HG02840 (cell line): ENCODE measurements around the gene NLGN2.
"Not testable (repeated sequence)": the region's sequence is repeated elsewhere in the genome, so short reads cannot be mapped to it uniquely, and the experiment has no call there.

Source experiments
- ATAC-seq: cut with Tn5 transposase; IDR thresholded peaks from one replicate; pipeline ENCODE4 v1.9.1; 2021; ENCODE audit warnings: mild to moderate bottlenecking, moderate library complexity, moderate number of reproducible peaks; ENCODE audit not compliant: unreplicated experiment, low FRiP score

Gene NLGN2

DNA sequence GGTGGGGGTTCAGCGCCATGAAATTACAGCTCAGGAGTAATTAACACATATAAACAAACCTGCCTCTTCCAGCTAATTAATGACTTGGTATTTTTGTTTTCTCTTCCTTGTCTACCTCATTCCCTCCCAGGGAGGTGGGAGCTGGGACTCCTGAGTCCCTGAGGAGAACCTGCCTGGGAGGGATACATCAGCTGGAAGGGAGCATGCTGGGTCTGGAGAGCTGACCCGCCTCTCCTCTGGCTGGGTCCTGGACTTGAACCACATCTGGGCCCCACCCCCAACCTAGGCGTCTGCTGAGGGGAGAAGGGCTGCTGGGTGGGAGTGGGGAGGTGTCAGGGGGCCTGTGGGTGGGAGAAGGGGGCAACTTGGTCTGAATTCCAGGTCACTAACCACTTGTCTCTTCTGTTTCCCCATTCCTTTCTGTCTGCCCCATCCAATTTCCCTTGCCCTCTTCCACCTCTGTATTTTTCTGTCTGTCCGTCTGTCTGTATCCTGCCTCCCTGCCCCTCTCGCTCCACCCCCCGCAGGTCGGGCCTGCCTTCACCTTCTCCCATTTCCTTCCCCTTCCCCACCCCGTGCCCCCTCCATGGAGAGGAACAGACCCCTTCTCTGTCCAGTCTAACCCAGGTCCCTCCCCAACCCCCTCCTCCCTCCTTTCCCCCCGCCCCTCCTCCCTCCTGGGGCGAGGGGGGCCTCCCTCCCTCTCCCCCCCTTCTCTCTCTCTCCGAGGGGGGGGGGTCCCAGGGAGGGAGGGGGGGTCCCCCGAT lies at the start of gene NLGN2:
Gene NLGN2 (plus strand): TSS at position 361 of the 767 bp plus-strand sequence. CDS start 411 bp downstream, outside the sequence.
- no peak for ATAC-seq

DNA sequence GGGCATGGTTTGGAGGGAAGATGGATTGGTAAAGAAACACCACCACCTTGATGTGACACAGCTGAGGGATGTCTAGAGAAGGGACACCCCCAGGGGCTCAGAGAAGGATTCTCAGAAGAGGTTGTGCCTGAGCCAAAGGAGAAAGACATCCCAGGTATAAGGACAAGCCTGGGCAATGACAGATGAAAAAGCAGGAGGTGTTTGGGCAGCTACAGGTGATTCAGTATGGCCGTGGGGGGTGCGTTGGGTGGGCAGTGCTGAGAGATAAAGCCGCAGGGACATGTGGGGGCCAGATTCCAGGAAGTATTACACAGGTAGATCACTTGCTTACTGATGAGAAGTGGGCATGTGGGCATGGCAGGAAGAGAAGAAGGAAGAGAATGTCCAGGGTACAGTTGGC lies 45.7 kb upstream of the NLGN2 start:
- ATAC-seq: no peak

DNA sequence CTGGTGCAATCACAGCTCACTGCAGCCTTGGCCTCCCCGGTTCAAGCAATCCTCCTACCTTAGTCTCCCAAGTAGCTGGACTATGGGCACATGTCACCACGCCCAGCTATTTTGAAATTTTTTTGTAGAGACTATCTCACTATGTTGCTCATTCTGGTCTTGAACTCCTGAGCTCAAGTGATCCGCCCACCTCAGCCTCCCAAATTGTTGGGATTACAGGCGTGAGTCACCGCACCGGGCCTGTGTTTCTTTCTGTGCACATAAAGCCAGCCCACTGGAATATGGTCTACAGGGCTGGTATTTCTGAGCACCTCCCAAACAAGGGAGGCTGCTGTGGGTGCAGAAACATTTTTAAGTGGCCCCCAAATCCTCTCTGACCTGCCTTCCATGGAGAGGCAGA lies 44.3 kb upstream of the NLGN2 start:
- no peak for ATAC-seq

DNA sequence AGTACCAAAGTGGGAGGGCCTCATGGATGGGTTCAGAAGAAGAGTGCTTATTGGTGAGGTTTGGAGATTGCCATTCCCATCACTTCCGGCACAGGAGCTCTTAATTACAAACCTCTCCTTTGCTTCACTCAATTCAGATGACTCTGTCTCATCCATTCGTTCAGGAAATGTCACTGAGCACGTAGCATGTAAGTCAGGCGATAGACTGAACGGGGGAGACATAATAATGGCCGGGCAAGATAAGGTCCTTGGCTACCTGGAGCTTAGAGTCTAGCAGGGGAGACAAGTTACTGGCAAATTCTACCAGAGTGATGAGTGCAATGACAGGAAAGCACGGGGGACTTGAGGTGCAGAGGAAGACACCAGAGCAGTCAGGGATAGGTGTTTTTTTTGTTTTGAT lies 41.7 kb upstream of the NLGN2 start:
- ATAC-seq: not testable (repeated sequence)

DNA sequence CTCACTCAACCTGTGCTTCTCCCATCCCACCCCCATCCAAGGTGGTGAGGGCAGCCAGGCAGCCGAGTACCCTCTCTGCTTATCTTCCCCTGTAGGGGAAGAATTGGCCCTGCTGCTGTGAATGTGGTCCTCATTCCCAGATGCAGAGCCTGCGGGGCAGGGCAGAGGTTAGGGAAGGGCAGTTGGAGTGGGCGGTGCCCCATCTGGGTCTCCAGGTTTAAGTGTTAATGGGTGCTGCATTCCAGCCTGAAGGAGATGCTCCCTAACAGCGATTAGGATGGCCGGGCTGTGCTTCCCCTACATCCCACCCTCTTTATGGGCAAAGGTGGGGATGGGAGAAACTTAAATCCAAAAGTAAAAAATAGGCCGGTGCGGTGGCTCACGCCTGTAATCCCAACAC lies 40.6 kb upstream of the NLGN2 start:
- no peak for ATAC-seq

DNA sequence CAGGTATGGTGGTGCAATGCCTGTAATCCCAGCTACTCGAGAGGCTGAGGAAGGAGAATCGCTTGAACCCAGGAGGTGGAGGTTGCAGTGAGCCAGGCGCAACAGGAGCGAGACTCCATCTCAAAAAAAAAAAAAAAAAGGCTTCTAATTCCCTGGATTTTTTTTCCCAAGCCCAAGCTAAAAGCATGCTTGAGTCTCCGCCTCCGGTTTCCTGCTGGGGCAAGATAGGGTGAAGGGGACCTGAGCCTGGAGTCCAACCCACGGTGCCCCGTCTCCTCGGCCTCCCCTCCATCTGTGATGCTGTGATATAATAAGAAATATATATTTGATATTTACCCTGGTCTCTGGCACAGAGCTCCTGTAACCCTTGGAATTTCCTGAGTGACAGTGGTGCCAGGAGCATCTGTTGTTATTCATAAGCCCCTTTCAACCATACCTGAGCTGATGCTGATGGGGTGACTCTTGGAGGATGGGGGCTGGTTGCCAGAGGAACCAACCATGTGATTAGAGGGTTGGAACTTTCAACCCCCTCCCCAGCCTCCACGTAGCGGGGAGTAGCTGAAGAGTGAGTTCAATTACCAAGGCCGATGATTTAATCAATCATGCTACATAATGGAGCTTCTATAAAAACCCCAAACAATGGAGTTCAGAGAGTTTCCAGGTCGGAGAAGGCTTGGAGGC lies 39.6 kb upstream of the NLGN2 start:
- no peak for ATAC-seq

DNA sequence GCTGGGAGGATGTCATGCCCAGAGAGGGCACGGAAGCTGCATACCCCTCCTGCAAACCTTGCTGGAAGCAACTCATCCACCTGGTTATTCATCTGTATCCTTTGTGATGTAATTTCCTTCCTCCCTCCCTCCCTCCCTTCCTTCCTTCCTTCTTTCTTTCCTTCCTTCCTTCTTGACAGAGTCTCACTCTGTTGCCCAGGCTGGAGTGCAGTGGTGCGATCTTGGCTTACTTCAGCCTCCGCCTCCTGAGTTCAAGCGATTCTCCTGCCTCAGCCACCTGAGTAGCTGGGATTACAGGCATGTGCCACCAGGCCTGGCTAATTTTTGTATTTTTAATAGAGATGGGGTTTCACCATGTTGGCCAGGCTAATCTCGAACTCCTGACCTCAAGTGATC lies 39.0 kb upstream of the NLGN2 start:
- not testable (repeated sequence) for ATAC-seq

DNA sequence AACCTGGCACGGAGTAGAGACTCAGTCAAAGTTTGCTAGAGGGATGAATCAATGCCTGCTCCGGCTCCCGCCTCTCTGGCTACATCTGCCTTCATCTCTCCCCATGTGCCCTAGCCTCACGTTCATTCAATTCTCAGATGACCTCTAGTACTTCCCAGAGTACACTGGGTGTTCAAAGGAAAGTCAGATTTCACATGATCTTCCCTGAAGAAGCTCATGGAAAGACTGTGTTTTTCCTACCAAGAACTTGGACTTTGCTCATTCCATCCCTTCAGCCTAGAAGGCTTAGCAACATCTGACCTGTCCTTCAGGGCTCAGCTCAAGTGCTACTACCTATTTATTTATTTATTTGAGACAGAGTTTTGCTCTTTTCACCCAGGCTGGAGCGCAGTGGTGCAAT lies 37.8 kb upstream of the NLGN2 start:
- no peak for ATAC-seq

DNA sequence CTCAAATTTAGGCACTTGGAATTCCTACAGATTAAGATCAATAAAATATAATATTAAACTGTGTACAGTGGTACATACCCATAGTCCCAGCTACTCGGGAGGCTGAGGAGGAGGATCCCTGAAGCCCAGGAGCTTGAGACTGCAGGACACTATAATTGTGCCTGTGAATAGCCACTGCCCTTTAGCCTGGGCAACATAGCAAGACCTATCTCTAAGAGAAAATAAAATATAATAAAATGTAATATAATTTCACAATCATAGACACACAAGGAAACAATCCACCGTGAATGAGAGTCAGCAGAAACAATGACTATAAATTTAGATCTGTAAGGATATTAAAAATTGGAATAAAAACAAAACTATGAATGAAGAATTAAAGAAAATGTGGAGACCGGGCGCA lies 36.8 kb upstream of the NLGN2 start:
- no peak for ATAC-seq

DNA sequence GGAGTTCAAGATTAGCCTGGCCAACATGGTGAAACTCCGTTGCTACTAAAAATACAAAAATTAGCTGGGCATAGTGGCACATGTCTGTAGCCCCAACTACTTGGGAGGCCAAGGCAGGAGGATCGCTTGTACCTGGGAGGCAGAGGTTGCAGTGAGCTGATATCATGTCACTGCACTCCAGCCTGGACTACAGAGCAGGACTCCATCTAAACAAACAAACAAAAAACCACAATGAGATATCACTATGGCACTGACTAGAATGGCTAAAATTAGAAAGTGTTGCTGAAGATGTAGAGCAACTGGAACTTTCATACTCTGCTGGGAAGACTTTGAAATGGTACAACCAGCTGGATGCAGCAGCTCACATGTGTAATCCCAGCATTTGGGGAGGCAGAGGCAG lies 33.3 kb upstream of the NLGN2 start:
- no peak for ATAC-seq

DNA sequence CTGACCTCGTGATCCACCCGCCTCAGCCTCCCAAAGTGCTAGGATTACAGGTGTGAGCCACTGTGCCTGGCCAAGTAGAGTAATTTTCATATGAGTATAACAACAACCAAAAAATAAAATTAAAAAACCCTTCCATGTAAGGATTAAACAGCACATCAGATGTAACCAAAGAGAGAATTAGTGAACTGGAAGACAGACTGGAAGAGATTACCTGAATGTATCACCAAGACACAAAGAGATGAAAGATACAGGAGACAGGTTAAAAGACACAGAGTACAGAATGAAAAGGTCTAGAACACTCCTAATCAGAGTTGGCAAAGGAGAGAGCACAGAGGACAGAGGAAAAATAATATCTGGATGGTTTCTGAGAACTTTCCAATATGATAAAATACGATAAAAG lies 28.5 kb upstream of the NLGN2 start:
- ATAC-seq: no peak

DNA sequence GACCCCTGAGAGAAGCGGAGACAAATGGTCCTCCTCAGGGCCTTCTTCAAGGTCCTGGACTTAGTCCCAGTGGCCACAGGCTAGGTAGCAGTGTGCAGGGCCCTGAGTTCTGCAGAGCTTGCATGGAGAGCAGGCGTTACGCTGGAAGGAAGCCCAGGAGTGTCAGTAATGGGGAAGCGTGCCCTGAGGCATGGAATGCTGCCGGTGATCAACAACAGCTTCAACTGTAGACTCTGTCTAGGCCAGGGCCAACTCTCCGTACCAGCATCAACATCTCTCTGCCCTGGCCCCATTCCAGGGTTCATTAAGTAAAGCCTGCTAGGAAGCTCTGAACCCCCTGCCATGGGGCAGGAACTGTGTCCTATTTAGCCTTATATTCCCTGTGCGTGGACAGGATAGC lies 27.3 kb upstream of the NLGN2 start:
- ATAC-seq: no peak

DNA sequence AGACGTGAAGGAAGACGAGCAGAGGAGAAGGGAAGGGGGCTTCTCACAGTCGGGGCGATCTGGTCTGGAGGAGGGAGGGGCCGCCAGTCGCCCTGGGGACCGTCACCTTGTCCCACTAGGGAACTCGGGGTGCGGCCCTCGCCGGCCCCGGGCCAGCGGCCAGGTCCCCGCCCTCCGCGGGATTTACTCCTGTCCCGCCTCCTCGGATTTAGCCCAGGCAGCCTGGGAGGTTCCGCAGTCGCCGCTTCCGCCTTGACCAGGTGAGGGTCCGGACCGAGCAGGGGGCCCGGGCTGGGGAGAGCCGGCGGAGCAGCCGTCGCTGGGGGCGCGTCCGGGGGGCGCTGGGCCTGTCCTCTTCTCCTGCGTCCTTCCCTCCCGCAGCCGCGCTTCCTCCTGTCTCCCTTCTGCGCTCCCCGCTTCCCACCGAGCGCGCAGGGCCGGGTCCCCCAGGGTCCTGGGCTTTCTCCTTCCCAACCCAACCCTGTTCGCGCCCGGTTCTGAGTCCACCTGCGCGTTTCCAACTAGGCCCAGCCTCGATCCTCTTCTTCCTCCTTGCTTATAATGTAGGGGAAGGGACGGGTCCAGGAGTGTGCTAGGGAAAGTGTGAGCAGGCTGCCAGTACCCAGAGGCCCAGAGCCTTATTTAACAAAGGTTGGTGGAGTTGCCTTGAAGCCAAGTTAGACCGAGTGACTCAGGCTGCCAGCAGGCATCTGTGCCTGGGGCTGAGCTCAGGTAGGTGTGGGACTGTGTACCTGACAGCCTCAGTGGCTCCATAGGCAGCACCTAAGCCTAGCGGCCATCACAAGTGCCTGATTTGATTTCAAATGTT lies 26.6 kb upstream of the NLGN2 start, which contains the start of gene TNK1:
Gene TNK1 (plus strand): TSS at position 235 of the 829 bp plus-strand sequence. CDS start 1,838 bp downstream, outside the sequence.
- ATAC-seq: no peak

DNA sequence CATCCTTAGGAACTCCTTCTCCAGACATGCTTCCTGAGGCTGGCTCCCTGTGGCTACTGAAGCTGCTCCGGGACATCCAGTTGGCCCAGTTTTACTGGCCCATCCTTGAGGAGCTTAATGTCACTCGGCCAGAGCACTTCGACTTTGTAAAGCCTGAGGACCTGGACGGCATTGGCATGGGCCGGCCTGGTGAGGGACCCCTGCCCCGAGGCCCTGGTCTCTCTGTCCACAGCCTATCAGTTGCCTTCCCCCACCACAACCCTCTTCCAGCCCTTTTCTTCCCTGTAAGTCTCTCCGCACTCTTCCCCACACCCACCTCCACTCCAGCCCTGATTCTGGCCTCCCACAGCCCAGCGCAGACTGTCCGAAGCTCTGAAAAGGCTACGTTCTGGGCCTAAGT lies 24.7 kb upstream of the NLGN2 start:
- no peak for ATAC-seq

DNA sequence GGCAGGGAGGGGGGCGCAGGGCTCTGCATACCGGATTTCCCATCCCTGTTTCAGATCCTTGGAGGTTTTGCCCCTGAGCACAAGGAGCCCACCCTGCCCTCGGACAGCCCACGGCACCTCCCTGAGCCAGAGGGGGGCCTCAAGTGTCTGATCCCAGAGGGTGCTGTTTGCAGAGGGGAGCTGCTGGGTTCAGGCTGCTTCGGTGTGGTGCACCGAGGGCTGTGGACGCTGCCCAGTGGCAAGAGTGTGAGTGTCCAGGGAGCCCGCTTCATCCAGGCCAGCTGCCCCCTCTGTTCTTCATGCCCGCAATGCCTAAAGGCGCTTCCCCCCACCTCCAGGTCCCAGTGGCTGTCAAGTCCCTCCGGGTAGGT lies 24.3 kb upstream of the NLGN2 start:
- ATAC-seq: no peak

DNA sequence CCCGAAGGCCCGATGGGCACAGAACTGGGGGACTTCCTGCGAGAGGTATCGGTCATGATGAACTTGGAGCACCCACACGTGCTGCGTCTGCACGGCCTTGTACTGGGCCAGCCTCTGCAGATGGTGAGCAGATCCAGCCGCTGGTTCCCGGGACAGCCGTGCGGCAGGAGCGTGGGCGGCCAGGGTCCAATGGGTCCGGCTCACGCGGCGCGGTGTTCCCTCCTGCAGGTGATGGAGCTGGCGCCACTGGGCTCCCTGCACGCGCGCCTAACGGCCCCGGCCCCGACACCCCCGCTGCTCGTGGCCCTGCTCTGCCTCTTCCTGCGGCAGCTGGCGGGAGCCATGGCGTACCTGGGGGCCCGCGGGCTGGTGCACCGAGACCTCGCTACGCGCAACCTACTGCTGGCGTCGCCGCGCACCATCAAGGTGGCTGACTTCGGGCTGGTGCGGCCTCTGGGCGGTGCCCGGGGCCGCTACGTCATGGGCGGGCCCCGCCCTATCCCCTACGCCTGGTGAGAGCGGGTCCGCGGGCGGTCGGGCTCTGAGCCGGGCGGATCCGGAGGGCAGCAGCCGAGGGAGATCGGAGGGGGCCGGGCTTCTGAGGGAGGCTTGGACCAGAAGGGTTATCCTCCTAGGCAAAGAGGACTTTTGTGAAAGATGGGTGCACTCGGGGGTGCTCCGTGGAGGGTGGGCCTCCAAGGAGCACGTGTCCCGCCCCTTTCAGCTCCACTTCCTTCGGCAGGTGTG lies 23.7 kb upstream of the NLGN2 start:
- ATAC-seq: no peak

DNA sequence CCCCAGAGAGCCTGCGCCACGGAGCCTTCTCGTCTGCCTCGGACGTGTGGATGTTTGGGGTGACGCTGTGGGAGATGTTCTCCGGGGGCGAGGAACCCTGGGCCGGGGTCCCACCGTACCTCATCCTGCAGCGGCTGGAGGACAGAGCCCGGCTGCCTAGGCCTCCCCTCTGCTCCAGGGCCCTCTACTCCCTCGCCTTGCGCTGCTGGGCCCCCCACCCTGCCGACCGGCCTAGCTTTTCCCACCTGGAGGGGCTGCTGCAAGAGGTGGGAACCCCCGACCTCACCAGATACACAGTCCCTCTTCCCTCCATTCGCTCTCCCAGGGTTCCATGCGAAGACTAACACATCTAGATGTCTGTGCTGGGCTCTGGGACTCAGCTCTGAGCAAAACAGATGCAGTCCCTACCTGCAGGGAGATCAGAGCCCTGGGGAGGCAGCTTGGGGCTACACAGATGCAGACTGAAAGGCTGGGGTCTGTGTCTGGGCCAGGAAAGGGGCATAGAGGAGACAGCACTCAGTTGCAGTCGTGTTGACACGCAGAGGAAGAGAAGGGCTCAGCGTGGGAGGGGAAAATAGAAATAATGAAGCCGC lies 23.1 kb upstream of the NLGN2 start:
- no peak for ATAC-seq

DNA sequence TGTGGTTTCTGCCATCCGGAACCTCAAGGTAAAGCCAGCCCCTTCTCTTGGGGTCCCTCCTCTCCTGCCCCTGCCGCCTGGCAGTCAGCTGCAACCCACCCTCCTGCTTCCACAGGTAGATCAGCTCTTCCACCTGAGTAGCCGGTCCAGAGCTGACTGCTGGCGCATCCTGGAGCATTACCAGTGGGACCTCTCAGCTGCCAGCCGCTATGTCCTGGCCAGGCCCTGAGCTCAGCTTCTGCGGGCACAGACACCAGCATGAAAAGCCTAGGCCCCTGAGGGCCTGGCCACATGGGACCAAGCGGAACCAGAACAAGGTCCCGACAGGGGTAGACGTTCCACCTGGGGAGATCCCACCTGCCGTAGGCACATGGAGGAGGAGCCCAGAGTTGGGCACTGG lies 18.8 kb upstream of the NLGN2 start:
- no peak for ATAC-seq

DNA sequence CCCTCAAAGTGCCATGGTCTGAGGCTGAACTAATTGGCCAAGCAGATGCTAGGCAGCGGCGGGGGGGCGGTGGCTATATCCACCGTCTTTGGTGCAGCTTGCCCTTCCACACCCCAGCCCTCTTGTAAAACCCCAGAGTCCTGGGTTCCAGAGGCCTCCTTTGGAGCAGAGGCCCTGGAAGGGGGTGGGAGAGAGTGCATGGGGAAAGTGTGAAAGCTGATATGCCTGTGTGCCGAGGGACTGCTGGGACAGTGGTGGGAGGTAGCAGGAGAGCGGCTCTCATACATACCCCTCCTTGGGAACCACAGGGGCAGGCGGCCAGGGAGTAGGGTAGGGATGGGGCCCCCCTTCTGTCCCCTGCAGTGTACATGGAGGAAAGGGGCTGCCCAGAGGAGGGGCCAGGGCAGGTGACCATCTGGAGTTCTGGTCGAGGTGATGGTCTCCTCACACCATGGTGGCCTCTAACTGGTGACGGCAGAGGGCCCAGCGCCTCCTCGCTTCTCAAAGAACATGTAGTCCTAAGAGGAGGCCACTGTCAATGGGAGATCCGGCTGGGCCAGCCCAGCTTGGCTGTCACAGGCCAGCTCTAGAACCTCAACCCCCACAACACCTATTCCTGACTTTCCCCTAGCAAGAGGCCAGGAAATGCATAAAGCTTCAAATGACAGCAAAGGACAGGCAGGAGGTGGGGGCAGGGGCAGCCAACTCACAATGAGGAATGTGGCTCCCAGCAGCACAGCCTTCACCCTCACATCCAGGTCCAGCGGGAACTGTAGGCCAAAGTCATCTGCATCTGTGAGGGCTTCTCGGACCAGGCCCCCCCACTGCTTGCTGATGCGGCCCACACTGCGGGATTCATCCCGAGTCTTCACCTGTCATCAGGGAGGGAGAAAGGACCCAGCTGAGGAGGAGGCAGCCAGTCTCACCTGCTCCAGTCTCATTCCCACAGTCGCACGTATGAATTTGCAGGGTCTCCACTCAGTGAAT lies 17.4 kb upstream of the NLGN2 start:
- ATAC-seq: no peak
